G401 (cell line): ENCODE data around the gene SLC7A5. TPM values are rescaled to one million over a fixed set of nuclear protein-coding genes. Genes with fewer than 3 reads are reported as not detected.
"Not testable (repeated sequence)": the region's sequence is repeated elsewhere in the genome, so short reads cannot be mapped to it uniquely, and the experiment has no call there.

Experiments
- DNase-seq: peaks from one replicate; pipeline ENCODE4 v3.0.0-alpha.2; 2015; ENCODE audit warnings: low spot score
- in situ Hi-C: cut with HindIII; loops from 2 replicates; pipeline ENCODE4 v1.10.0; 2016; ENCODE audit warnings: low sequenced_read_pairs, mixed read lengths
- total RNA-seq: library from RNA; depleted of rRNA; stranded (reverse); fragments of >200 nt; shearing (Covaris generic); gene quantifications from 2 replicates; pipeline ENCODE4 v1.2.3, GENCODE V29; 2014

SLC7A5 gene
- total RNA-seq, 1 experiment from 2014 or later: 25.5 TPM

GRCh38 chr16:87864331-87864989 lies 4.8 kb downstream of the SLC7A5 start:
- in situ Hi-C loops: no loop called here
- DNase-seq: no peak

- peak; percentile 54 for DNase-seq
- in situ Hi-C loops: not testable (repeated sequence)
Measured at GRCh38 chr16:87863327-87863635, 6.0 kb downstream of the SLC7A5 start.

- in situ Hi-C loops: not testable (repeated sequence)
- peak; percentile 85 for DNase-seq
Measured at GRCh38 chr16:87862597-87863326, 6.5 kb downstream of the SLC7A5 start.

GRCh38 chr16:87861300-87862099 lies 7.8 kb downstream of the SLC7A5 start:
- DNase-seq, in situ Hi-C loops: not testable (repeated sequence)

GRCh38 chr16:87860553-87861299 lies 8.6 kb downstream of the SLC7A5 start:
- DNase-seq: no peak
- in situ Hi-C loops: no loop called here

- DNase-seq, in situ Hi-C loops: not testable (repeated sequence)
Measured at GRCh38 chr16:87858151-87858993, 10.9 kb downstream of the SLC7A5 start.

- no peak for DNase-seq
- in situ Hi-C loops: no loop called here
Measured at GRCh38 chr16:87856791-87857228, 12.5 kb downstream of the SLC7A5 start.

GRCh38 chr16:87855852-87856715 lies 13.2 kb downstream of the SLC7A5 start:
- in situ Hi-C loops: no loop called here
- peak; percentile 77 for DNase-seq

- DNase-seq: peak; percentile 58
- in situ Hi-C loops: no loop called here
Measured at GRCh38 chr16:87854907-87855683, 14.2 kb downstream of the SLC7A5 start.

- no peak for DNase-seq
- in situ Hi-C loops: no loop called here
Measured at GRCh38 chr16:87854053-87854906, 15.0 kb downstream of the SLC7A5 start.

- in situ Hi-C loops: no loop called here
- DNase-seq: peak; percentile 87
Measured at GRCh38 chr16:87853411-87854052, 15.8 kb downstream of the SLC7A5 start.

- no peak for DNase-seq
- in situ Hi-C loops: no loop called here
Measured at GRCh38 chr16:87851601-87852000, 17.7 kb downstream of the SLC7A5 start.

GRCh38 chr16:87851141-87851587 lies 18.1 kb downstream of the SLC7A5 start:
- DNase-seq: no peak
- in situ Hi-C loops: no loop called here

- peak; percentile 57 for DNase-seq
- in situ Hi-C loops: no loop called here
Measured at GRCh38 chr16:87850009-87851006, 19.0 kb downstream of the SLC7A5 start.
